NCI-H1092 treated with DMSO at 0.1 percent for 48 hours (cell line): ENCODE results near the gene SIMC1.
A peak's percentile ranks its signal among the peaks of the same experiment; 100 is the strongest.
"Not testable (repeated sequence)": the region's sequence is repeated elsewhere in the genome, so short reads cannot be mapped to it uniquely, and the experiment has no call there.

Experiments used
- DNase-seq: peaks from one replicate; lab custom pipeline; 2025; lab: John Stamatoyannopoulos, UW

SIMC1 gene

GRCh38 chr5:176216393-176216916 is 21.8 kb upstream of the SIMC1 start:
- not testable (repeated sequence) for DNase-seq

GRCh38 chr5:176217188-176217729 is 21.0 kb upstream of the SIMC1 start:
- not testable (repeated sequence) for DNase-seq

DNA sequence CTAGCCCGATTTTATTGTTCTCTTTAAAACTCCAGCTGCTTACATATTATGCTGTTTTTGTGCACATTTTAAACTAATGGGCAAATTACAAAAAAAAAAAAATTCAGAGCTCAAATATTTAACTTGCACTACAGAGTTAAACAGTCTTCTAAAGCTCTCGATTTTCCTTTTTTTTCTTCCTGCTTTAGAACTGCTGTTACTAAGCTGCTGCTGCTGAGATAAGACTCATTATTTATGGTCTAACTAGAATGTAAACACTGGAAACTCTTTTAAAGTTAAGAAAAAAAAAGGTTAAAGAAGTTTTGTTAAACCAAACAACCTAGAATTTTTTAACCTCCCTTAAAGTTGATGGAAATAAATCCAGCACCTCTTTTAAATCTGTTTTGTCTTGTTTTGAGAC is 20.5 kb upstream of the SIMC1 start:
- not testable (repeated sequence) for DNase-seq

DNA sequence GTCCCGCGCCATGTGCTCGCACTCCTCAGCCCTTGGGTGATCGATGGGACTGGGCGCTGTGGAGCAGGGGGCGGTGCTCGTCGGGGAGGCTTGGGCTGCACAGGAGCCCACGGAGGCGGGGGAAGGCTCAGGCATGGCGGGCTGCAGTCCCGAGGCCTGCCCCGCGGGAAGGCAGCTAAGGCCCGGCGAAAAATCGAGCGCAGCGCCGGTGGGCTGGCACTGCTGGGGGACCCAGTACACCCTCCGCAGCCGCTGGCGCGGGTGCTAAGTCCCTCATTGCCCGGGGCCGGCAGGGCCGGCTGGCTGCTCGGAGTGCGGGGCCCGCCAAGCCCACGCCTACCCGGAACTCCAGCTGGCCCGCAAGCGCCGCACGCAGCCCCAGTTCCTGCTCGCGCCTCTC is 16.2 kb upstream of the SIMC1 start:
- not testable (repeated sequence) for DNase-seq

GRCh38 chr5:176228358-176228757 is 9.9 kb upstream of the SIMC1 start:
- DNase-seq: not testable (repeated sequence)

GRCh38 chr5:176233253-176233652 is 5.0 kb upstream of the SIMC1 start:
- not testable (repeated sequence) for DNase-seq

DNA sequence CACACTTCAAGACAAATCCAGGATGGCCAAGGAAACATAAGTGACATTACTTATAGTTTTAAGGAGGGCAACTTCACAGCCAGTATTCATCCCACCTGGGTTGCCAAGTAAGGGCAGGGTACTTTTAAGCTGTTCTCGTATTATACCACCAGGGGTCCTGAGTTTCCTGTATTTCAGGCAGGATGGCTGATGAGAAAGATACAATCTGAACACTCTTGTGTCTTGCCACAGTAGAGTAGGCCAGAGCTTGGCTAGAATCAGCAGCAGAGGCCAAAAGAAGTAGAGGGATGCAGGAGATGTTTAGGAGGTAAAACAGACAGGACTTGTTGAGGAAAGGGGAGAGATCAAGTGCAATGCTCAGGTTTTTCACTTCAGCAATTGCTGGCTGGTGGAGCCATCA is 3.1 kb upstream of the SIMC1 start:
- DNase-seq: peak; percentile 40

- DNase-seq: not testable (repeated sequence)
These were observed 540 bp downstream of the SIMC1 start for GRCh38 chr5:176238645-176239283.

- DNase-seq: not testable (repeated sequence)
These were observed 1.1 kb downstream of the SIMC1 start for GRCh38 chr5:176239304-176239703.

- not testable (repeated sequence) for DNase-seq
These were observed 6.1 kb downstream of the SIMC1 start for GRCh38 chr5:176244318-176244717.

- DNase-seq: not testable (repeated sequence)
These were observed 6.8 kb downstream of the SIMC1 start for GRCh38 chr5:176245074-176245473.

- DNase-seq: not testable (repeated sequence)
These were observed 7.3 kb downstream of the SIMC1 start for GRCh38 chr5:176245489-176245888.

- DNase-seq: not testable (repeated sequence)
These were observed 12.5 kb downstream of the SIMC1 start for GRCh38 chr5:176250691-176251090.

GRCh38 chr5:176252171-176252570 is 13.9 kb downstream of the SIMC1 start:
- not testable (repeated sequence) for DNase-seq

GRCh38 chr5:176253370-176254065 is 15.3 kb downstream of the SIMC1 start:
- not testable (repeated sequence) for DNase-seq

DNA sequence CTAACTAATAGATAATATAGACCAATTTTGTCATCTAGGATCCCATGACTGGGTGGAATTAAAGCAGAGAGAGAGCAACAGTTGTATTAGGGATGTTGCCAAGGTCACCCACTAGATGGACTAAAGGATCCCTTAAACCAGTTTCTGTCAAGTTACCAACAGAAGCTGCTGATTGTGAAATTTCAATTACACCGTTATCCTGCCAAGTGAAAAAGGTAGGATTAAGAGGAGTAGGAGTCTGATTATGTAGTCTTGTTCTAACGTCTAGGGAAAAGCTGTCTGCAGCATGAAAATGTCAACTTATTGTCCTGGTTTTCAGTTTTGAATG is 15.8 kb downstream of the SIMC1 start:
- DNase-seq: not testable (repeated sequence)

DNA sequence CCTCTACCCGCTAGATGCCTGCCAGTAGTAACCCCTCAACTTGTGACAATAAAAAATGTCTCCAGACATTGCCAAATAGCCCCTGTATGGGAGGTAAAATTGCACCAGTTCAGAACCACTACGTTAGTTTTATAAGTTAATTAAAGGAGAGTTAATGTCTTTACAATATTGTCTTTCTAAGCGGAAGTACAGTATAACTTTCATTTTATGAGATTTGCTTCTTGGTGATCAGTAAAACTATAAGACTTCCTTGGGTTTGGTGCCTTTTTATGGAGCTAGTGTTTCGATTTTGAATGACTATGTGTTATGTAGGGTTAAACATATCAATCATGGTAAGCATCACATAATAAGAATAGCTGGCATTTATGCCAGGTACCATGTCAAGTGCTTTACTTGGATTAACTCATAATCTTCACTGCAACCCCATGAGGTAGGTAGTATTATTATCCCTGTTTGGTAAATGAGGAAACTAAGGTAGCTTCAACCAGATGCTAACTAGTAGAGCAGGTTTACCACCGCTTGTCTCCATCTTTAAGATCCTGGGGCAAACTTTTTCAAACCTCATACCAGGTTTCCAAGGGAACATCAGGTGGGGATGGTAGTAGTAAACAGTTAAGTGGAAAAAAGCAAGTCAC is 19.8 kb downstream of the SIMC1 start:
- not testable (repeated sequence) for DNase-seq

DNA sequence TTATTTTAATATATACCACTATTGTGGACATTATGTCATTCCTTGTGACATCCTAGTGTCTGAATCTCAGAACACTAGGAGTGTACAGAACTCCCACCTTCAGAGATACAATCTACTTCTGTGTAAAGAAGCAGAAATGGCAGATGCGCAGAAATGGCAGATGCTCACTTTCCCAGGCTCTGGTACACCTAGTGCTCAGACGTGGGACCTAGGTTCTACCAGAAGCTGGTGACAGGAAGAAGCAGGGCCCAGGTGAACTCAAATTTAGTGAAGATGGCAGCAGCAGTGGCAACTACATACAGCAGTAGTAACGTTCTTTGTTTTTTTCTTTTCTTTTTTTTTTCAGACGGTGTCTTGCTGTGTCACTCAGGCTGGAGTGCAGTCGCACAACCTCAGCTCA is 22.5 kb downstream of the SIMC1 start:
- DNase-seq: not testable (repeated sequence)

GRCh38 chr5:176266448-176266847 is 28.2 kb downstream of the SIMC1 start:
- not testable (repeated sequence) for DNase-seq

DNA sequence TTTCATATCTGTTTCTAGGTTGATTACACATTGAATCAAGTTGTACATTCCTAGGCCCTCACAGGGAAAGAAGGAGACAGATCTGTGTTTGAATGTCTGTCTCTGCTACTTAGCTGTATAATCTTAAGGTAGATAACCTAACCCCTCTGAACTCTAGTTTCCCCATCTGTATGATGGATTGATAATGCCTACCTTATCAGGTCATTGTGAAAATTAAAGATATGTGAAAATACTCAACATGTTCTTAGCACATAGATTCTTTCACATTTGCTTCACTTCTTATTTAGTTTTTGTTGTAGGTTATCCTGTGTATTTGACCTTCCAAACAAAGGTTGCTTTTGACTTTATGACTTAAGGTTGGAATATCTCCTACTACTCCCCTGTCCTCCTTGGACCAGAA is 50.8 kb downstream of the SIMC1 start:
- DNase-seq: not testable (repeated sequence)

DNA sequence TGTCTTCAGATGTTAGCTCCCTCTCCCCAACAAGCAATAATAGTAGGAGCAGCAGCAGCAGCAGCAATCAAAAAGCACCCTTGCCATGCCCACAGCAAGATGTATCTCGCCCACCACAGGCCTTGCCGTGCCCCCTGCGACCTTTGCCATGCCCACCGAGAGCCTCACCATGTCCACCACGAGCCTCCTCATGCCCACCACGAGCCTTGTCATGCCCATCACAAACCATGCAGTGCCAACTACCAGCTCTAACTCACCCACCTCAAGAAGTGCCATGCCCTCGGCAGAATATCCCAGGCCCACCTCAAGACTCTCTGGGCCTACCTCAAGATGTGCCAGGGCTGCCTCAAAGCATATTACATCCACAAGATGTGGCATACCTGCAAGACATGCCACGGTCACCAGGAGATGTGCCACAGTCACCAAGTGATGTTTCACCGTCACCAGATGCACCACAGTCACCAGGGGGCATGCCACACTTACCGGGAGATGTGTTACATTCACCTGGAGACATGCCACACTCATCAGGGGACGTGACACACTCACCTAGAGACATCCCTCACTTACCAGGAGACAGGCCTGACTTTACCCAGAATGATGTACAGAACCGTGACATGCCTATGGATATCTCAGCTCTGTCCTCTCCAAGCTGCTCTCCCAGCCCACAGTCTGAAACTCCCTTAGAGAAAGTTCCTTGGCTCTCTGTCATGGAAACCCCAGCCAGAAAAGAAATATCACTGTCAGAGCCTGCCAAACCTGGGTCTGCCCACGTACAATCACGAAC is 52.0 kb downstream of the SIMC1 start:
- DNase-seq: not testable (repeated sequence)

- not testable (repeated sequence) for DNase-seq
These were observed 67.1 kb downstream of the SIMC1 start for GRCh38 chr5:176305356-176305755.
